Measurements from ENCODE around the gene RTN4R. TPM values are rescaled to one million over a fixed set of nuclear protein-coding genes. Genes with fewer than 3 reads are reported as not detected.

RTN4R gene
- total RNA-seq, 1 donor from 2014 or later, result 36.0 TPM

DNA sequence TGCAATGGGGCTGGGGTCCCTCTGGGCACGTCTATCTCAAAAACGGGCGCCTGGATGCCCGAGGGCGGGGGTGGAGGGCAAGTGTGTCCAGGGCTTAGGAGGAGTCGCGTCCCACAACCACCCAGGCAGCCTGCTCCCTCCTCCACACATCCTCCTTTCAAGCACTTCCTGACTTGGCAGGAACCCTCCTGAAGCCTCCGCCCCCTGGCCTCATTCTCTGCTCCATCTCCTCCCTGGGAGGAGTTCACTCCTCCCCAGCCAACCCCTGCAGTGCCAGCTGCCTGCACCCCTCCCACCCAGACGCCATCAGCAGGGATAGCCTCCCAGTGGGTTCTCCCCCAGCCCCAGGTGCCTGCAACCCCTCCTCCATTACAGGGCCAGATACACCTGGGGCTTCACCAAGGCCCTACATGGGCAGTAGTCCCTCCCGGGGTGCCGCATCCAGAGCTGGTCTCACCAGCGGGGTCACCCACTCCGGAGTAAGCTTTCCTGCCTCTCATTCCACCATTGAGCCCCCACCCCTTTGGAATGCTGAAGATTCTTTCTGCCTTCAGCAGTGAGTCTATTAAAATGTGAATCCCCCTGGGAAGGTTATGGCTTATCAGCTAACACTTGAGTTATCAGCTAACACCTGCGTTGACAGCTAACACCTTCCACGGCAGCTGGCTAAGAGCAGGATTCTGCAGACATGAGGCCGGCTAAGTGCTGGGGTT lies 24.4 kb downstream of the RTN4R start:
- DNase-seq (ENCODE audit: low spot score, unreplicated experiment), result no peak
- no peak overlapping the region for H3K4me3 Mint-ChIP-seq (ENCODE audit: low read depth)

DNA sequence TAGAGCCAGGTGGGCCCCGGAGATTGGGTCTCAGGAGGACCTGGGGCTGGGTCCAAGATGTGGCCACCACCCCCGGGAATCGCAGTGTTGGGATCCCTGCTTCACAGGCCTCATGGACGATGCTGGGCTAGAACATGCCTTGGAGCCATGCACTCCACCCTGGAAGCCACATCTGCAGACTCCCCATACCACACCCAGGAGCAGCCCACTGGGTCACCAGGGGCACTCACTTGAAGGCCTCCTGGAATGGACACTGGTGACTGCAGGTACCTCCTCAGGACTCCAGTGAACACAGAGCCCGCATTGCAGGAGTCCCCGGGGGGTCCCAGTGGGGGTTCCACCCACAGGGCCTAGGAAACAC lies 25.0 kb downstream of the RTN4R start:
- Mint-ChIP-seq H3K36me3 (ENCODE audit: insufficient read depth) (peaks cover 3% of the 10 kb centered on the region), H3K27ac (no peak overlapping the region), H3K4me1 (ENCODE audit: low read depth) (peaks cover 27% of the 10 kb centered on the region), H3K27me3 (peaks cover 3% of the 10 kb centered on the region), H3K4me3 (ENCODE audit: low read depth) (no peak overlapping the region), H3K9me3 (ENCODE audit: low read depth) (no peaks in the 10 kb centered on the region)
- no peak for DNase-seq (ENCODE audit: low spot score, unreplicated experiment)
- TF ChIP-seq, protein P1, sequence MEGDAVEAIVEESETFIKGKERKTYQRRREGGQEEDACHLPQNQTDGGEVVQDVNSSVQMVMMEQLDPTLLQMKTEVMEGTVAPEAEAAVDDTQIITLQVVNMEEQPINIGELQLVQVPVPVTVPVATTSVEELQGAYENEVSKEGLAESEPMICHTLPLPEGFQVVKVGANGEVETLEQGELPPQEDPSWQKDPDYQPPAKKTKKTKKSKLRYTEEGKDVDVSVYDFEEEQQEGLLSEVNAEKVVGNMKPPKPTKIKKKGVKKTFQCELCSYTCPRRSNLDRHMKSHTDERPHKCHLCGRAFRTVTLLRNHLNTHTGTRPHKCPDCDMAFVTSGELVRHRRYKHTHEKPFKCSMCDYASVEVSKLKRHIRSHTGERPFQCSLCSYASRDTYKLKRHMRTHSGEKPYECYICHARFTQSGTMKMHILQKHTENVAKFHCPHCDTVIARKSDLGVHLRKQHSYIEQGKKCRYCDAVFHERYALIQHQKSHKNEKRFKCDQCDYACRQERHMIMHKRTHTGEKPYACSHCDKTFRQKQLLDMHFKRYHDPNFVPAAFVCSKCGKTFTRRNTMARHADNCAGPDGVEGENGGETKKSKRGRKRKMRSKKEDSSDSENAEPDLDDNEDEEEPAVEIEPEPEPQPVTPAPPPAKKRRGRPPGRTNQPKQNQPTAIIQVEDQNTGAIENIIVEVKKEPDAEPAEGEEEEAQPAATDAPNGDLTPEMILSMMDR (IDR thresholded peaks at IDR 0.05; ENCODE audit: unreplicated experiment), result no peak

More for the DNA sequence above, 24.4 kb downstream of the RTN4R start:
- Mint-ChIP-seq H3K36me3 (ENCODE audit: insufficient read depth) (peaks cover 3% of the 10 kb centered on the region), H3K27ac (no peak overlapping the region), H3K4me1 (ENCODE audit: low read depth) (peaks cover 26% of the 10 kb centered on the region), H3K27me3 (peaks cover 3% of the 10 kb centered on the region), H3K9me3 (ENCODE audit: low read depth) (no peaks in the 10 kb centered on the region)
- TF ChIP-seq, protein P1 (IDR thresholded peaks at IDR 0.05; ENCODE audit: unreplicated experiment), result no peak

DNA sequence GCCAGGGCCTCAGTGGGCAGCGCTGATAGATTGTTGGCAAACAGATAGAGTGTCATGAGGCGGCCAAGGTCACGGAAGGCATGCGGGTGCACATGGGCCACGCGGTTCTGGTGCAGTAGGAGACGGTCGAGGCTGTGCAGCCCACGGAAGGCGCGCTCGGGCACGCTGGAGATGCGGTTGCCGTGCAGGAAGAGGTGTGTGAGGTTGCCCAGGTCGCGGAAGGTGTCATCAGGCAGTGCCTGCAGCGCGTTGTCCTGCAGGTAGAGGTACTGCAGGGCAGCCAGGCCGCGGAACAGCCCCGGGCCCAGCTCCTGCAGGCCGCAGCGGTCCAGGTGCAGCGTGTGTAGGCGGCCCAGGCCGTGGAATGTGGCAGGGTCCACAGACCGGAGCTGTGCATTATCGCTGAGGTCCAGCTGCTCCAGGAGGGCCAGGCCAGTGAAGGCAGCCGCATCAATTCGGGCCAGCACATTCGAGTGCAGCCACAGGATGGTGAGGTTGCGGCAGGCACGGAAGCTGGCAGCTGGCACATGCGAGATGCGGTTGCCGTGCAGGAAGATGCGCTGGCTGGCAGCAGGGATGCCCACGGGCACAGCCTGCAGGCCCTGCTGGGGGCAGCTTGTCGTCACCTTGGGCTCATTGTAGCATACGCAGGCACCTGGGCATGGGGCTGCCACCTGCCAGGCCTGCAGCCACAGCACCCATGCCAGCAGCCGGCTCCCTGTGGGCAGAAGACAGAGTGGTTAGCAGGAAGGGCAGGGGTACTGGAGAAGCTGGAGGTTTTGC lies 25.5 kb downstream of the RTN4R start:
- Mint-ChIP-seq H3K27me3 (peaks cover 3% of the 10 kb centered on the region), H3K9me3 (ENCODE audit: low read depth) (no peaks in the 10 kb centered on the region), H3K4me1 (ENCODE audit: low read depth) (peaks cover 22% of the 10 kb centered on the region), H3K27ac (no peak overlapping the region), H3K36me3 (ENCODE audit: insufficient read depth) (peaks cover 3% of the 10 kb centered on the region), H3K4me3 (ENCODE audit: low read depth) (no peak overlapping the region)
- DNase-seq (ENCODE audit: low spot score, unreplicated experiment), result no peak
- TF ChIP-seq, protein P1 (IDR thresholded peaks at IDR 0.05; ENCODE audit: unreplicated experiment), result no peak

DNA sequence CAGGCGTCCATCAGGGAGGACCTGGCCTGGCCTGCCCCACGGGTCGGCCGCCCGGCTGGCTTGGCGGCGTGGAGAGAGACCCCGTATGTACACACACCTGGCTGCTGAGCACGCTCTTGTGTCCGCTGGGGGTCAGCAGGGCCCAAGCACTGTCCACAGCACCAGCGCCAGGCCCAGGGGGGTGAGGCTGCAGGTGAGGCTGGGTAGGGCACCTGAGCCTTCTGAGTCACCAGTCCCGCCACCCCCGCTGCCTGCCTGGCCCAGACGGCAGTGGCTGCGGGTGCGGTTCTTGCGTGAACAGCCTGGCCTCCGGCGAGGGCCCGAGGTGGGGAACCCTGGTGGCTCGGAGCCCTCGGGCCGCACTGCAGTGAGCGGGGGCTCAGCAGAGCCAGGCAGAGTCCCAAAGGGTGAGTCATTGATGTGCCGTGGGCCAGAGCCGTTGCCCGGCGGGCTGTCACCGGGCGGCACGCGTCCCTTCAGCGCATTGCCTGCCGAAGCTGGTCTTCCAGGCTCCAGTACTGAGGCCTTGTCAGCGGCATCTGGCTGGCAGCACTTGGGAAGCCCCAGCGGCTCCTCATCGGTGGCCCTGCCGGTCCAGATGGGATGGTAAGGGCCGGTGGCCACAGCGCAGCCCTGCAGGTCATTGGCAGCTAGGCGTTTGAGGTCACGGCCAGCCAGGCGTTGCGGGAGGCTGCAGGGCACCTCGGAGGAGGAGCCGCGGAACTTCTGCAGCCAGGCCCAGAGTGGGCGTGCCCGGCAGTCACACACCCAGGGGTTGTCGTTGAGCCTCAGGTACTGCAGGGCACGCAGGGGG lies 26.3 kb downstream of the RTN4R start:
- DNase-seq (ENCODE audit: low spot score, unreplicated experiment), result no peak
- no peak overlapping the region for H3K4me3 Mint-ChIP-seq (ENCODE audit: low read depth)
- TF ChIP-seq, protein P1 (IDR thresholded peaks at IDR 0.05; ENCODE audit: unreplicated experiment), result no peak
- peaks cover 3% of the 10 kb centered on the region for H3K36me3 Mint-ChIP-seq (ENCODE audit: insufficient read depth)
- no peak overlapping the region for H3K27ac Mint-ChIP-seq
- H3K9me3 Mint-ChIP-seq (ENCODE audit: low read depth), result no peaks in the 10 kb centered on the region
- H3K4me1 Mint-ChIP-seq (ENCODE audit: low read depth), result peaks cover 22% of the 10 kb centered on the region
- H3K27me3 Mint-ChIP-seq, result peaks cover 3% of the 10 kb centered on the region

DNA sequence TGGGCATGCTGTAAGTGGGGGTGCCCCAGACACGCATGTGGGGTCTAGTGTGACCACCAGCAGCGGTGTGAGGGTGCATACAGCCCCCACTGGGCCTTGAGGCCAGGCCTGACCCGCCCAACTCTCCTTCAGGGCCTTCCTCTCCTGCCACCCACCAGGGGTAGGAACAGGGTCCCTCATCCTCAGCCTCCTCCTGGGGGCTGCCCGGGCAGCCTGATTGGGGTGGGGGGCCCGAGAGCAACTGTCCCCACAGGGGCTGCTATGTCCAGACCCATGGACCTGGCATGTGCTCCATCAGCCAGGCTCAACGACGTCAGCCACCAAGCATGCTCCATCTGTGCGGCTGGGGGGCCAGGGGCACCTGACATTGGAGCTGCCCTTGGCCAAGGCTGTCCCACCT lies 27.2 kb downstream of the RTN4R start:
- Mint-ChIP-seq H3K4me3 (ENCODE audit: low read depth) (no peak overlapping the region), H3K27me3 (peaks cover 3% of the 10 kb centered on the region), H3K36me3 (ENCODE audit: insufficient read depth) (peaks cover 3% of the 10 kb centered on the region), H3K27ac (no peak overlapping the region), H3K4me1 (ENCODE audit: low read depth) (peaks cover 19% of the 10 kb centered on the region), H3K9me3 (ENCODE audit: low read depth) (no peaks in the 10 kb centered on the region)
- TF ChIP-seq, protein P1 (IDR thresholded peaks at IDR 0.05; ENCODE audit: unreplicated experiment), result no peak
- DNase-seq (ENCODE audit: low spot score, unreplicated experiment), result no peak

All from progenitor cell of endocrine pancreas (in vitro differentiated cells).